HEK293 (cell line): Measurements from ENCODE around the gene PSME1.

Experiments
- CTCF ChIA-PET: fragments of 350-600 bp; formaldehyde crosslinking; extraction: SDS; loops from one replicate; lab custom pipeline; 2021; ENCODE audit warnings: antibody characterized with exemption; lab: Yijun Ruan, JAX
- POLR2A ChIA-PET: fragments of 300-600 bp; formaldehyde crosslinking; extraction: SDS; loops from one replicate; lab custom pipeline; 2020; ENCODE audit warnings: antibody characterized with exemption, inconsistent platforms; lab: Yijun Ruan, JAX
- H3K27ac ChIP-seq: fragments of 200-500 bp; sonication (Bioruptor generic); 2 replicates; pipeline ENCODE4 v1.5.1; 2014; ENCODE audit warnings: low read depth, low read length, control low read depth, inconsistent platforms; ENCODE audit errors: extremely low read depth
- H3K36me3 ChIP-seq, 2 experiments: fragments of 200-500 bp in 1 of 2; sonication (Bioruptor generic) in 1 of 2; 1 replicate in 1 of 2; 2 replicates in 1 of 2; pipeline ENCODE4 v1.5.1; 2014 to 2017; ENCODE audit warnings: inconsistent platforms in 2 of 2, low read length in 2 of 2; ENCODE audit not compliant: control insufficient read depth in 2 of 2, insufficient read depth in 1 of 2
- H3K4me1 ChIP-seq: fragments of 200-500 bp; sonication (Bioruptor generic); 2 replicates; pipeline ENCODE4 v1.5.1; 2014; ENCODE audit warnings: mild to moderate bottlenecking, low read length, inconsistent platforms; ENCODE audit not compliant: control insufficient read depth, insufficient read depth
- H3K4me3 ChIP-seq: 2 replicates; pipeline ENCODE4 v1.5.1; 2011; ENCODE audit warnings: low read depth, mild to moderate bottlenecking, control low read depth, low read length, moderate library complexity
- H3K9me3 ChIP-seq: fragments of 200-500 bp; sonication (Bioruptor generic); 2 replicates; pipeline ENCODE4 v1.5.1; 2014; ENCODE audit warnings: low read depth, low read length, inconsistent platforms; ENCODE audit not compliant: control insufficient read depth, insufficient read depth
- BCL6B ChIP-seq: fragments of 450-650 bp; formaldehyde crosslinking; IDR thresholded peaks from 2 replicates; pipeline ENCODE4 v1.5.1; 2017; ENCODE audit warnings: missing biosample characterization, missing genetic modification characterization
- HOXD13 ChIP-seq: sonication (generic); formaldehyde crosslinking; IDR thresholded peaks from 2 replicates; pipeline ENCODE4 v1.8.0; 2022; ENCODE audit warnings: missing genetic modification reagents, borderline replicate concordance
- IKZF3 ChIP-seq: fragments of 450-650 bp; IDR thresholded peaks from 2 replicates; pipeline ENCODE4 v1.5.0; 2018; ENCODE audit warnings: missing biosample characterization, mild to moderate bottlenecking, missing genetic modification characterization, moderate library complexity
- KLF17 ChIP-seq: fragments of 450-650 bp; formaldehyde crosslinking; IDR thresholded peaks from 2 replicates; pipeline ENCODE4 v1.5.1; 2016; ENCODE audit warnings: missing biosample characterization, missing genetic modification characterization
- PRDM1 ChIP-seq: fragments of 450-650 bp; formaldehyde crosslinking; IDR thresholded peaks from 2 replicates; pipeline ENCODE4; 2016; ENCODE audit warnings: missing biosample characterization, missing genetic modification characterization
- PRDM10 ChIP-seq: fragments of 450-650 bp; formaldehyde crosslinking; IDR thresholded peaks from 2 replicates; pipeline ENCODE4 v1.5.1; 2016; ENCODE audit warnings: missing biosample characterization, missing genetic modification characterization
- SCRT1 ChIP-seq: fragments of 450-650 bp; formaldehyde crosslinking; IDR thresholded peaks from 2 replicates; pipeline ENCODE4 v1.5.1; 2016; ENCODE audit warnings: missing biosample characterization, missing genetic modification characterization, borderline replicate concordance
- SCRT2 ChIP-seq: fragments of 450-650 bp; formaldehyde crosslinking; IDR thresholded peaks from 2 replicates; pipeline ENCODE4 v1.5.1; 2016; ENCODE audit warnings: missing biosample characterization, missing genetic modification characterization
- ZBTB17 ChIP-seq: fragments of 450-650 bp; formaldehyde crosslinking; IDR thresholded peaks from 2 replicates; pipeline ENCODE4 v1.5.1; 2016; ENCODE audit warnings: missing biosample characterization, missing genetic modification characterization
- ZBTB20 ChIP-seq: fragments of 450-650 bp; formaldehyde crosslinking; IDR thresholded peaks from 2 replicates; pipeline ENCODE4 v1.5.1; 2016; ENCODE audit warnings: missing biosample characterization, missing genetic modification characterization
- ZBTB6 ChIP-seq: fragments of 450-650 bp; formaldehyde crosslinking; IDR thresholded peaks from 2 replicates; pipeline ENCODE4 v1.5.1; 2017; ENCODE audit warnings: missing biosample characterization, missing genetic modification characterization
- ZBTB7A ChIP-seq: fragments of 450-650 bp; formaldehyde crosslinking; IDR thresholded peaks from 2 replicates; pipeline ENCODE4 v1.5.1; 2016; ENCODE audit warnings: low read depth, missing biosample characterization, missing genetic modification characterization
- ZNF391 ChIP-seq: fragments of 450-650 bp; formaldehyde crosslinking; IDR thresholded peaks from 2 replicates; pipeline ENCODE4 v1.5.1; 2016; ENCODE audit warnings: low read depth, missing biosample characterization, missing genetic modification characterization, borderline replicate concordance
- ZNF596 ChIP-seq: fragments of 450-650 bp; IDR thresholded peaks from 2 replicates; pipeline ENCODE4 v1.5.0; 2018; ENCODE audit warnings: missing biosample characterization, mild to moderate bottlenecking, missing genetic modification characterization, moderate library complexity

The PSME1 gene

GRCh38 chr14:24135584-24135833 is 485 bp upstream of the PSME1 start (continued):
- TF ChIP-seq BCL6B (tag by site-specific recombination) (no peak), ZBTB20 (tag by site-specific recombination) (0 out of 2 replicates have a peak, but pooled peaks have one; percentile 28)

GRCh38 chr14:24136684-24137528 is 912 bp downstream of the PSME1 start:
- ChIA-PET CTCF (interaction anchor here (0.6 to 1.2 kb wide), 5 partner anchors 9 to 295 kb away, joined by 3 to 4 read pairs (median 3); partner anchors contain the start of genes IRF9 and PSME2), POLR2A (interaction anchor here (0.6 to 7.3 kb wide), 14 partner anchors 10 to 171 kb away, joined by 3 to 163 read pairs (median 8); partner anchors contain the start of genes CIDEB, DCAF11, IPO4 and IRF9)
- H3K9me3 ChIP-seq = no peaks in the 10 kb centered on the region
- peak overlapping the region; percentile 90; the same call in 1 of the 2 replicates for H3K27ac ChIP-seq
- H3K4me3 ChIP-seq = peak overlapping the region; percentile 92
- 0 out of 2 replicates have a peak, but pooled peaks have one; percentile 54 for TF ChIP-seq IKZF3 (tag by site-specific recombination)
- 0 out of 2 replicates have a peak, but pooled peaks have one; percentile 31 for TF ChIP-seq ZBTB17 (tag by site-specific recombination)
- no peak for TF ChIP-seq HOXD13 (CRISPR knock-in tag)
- peak; percentile 45; the same call in 1 of the 2 replicates for TF ChIP-seq ZBTB20 (tag by site-specific recombination)
- 0 out of 2 replicates have a peak, but pooled peaks have one; percentile 15 for TF ChIP-seq KLF17 (tag by site-specific recombination)
- 0 out of 2 replicates have a peak, but pooled peaks have one; percentile 30 for TF ChIP-seq SCRT1 (tag by site-specific recombination)
- TF ChIP-seq ZNF391 (tag by site-specific recombination) = no peak
- TF ChIP-seq SCRT2 (tag by site-specific recombination) = peak; percentile 65
- H3K36me3 ChIP-seq = peaks cover 11 to 27% of the 10 kb centered on the region in 2 experiments
- peaks cover 4% of the 10 kb centered on the region; the same call in 1 of the 2 replicates for H3K4me1 ChIP-seq

GRCh38 chr14:24137529-24138395 is 1.8 kb downstream of the PSME1 start:
- POLR2A ChIA-PET = interaction anchor here (0.6 to 7.3 kb wide), 7 partner anchors 9 to 75 kb away, joined by 3 to 163 read pairs (median 21); partner anchors contain the start of genes CHMP4A, DCAF11, IRF9 and NRL
- Histone ChIP-seq H3K36me3 (peaks cover 11 to 27% of the 10 kb centered on the region in 2 experiments), H3K4me1 (peaks cover 4% of the 10 kb centered on the region; the same call in 1 of the 2 replicates), H3K4me3 (no peak overlapping the region), H3K27ac (no peak overlapping the region), H3K9me3 (no peaks in the 10 kb centered on the region)
- CTCF ChIA-PET = interaction anchor here (0.6 to 1.2 kb wide), 5 partner anchors 8 to 294 kb away, joined by 3 to 4 read pairs (median 3); partner anchors contain the start of genes CIDEB, IRF9 and PSME2
- TF ChIP-seq ZNF596 (tag by site-specific recombination) (no peak), ZBTB7A (tag by site-specific recombination) (no peak), PRDM1 (tag by site-specific recombination) (0 out of 2 replicates have a peak, but pooled peaks have one; percentile 17), PRDM10 (peak; percentile 78; the same call in 1 of the 2 replicates), ZBTB6 (tag by site-specific recombination) (0 out of 2 replicates have a peak, but pooled peaks have one; percentile 9)
